Panc1 (cell line): ENCODE results near the gene CLSTN2. TPM values are rescaled to one million over a fixed set of nuclear protein-coding genes. Genes with fewer than 3 reads are reported as not detected.

Experiments used
- ATAC-seq: fragments of 200-7000 bp; cut with Tn5 transposase; 2 replicates; pipeline ENCODE4 v1.9.1; 2020; ENCODE audit warnings: mild to moderate bottlenecking, moderate library complexity
- BruUV-seq: library from RNA; stranded (reverse); fragments of 400-500 nt; replicated peaks from 2 replicates; lab custom pipeline; 2021; lab: Mats Ljungman, UMichigan
- CTCF ChIA-PET: fragments of 300-600 bp; sonication (Branson Sonifier 250); formaldehyde crosslinking; loops from one replicate; lab custom pipeline; 2022; ENCODE audit warnings: antibody characterized with exemption; lab: Charles Lee
- POLR2A ChIA-PET: fragments of 300-600 bp; sonication (Branson Sonifier 250); formaldehyde crosslinking; loops from one replicate; lab custom pipeline; 2022; ENCODE audit warnings: antibody characterized with exemption; lab: Charles Lee
- DNase-seq: peaks from one replicate; pipeline ENCODE4 v3.0.0-alpha.2; 2010; ENCODE audit warnings: low read depth, low spot score
- H3K27ac ChIP-seq: 2 replicates; pipeline ENCODE4 v1.5.1; 2011; ENCODE audit warnings: mild to moderate bottlenecking, low read length, inconsistent platforms
- H3K27me3 ChIP-seq: fragments of 200-500 bp; sonication (Bioruptor generic); 2 replicates; pipeline ENCODE4 v1.6.0; 2014; ENCODE audit warnings: low read length, inconsistent platforms; ENCODE audit not compliant: control insufficient read depth, insufficient read depth
- H3K36me3 ChIP-seq: fragments of 200-500 bp; sonication (Bioruptor generic); 2 replicates; pipeline ENCODE4 v1.5.1; 2014; ENCODE audit warnings: inconsistent platforms, mild to moderate bottlenecking, low read length, moderate library complexity; ENCODE audit not compliant: control insufficient read depth, insufficient read depth
- H3K4me1 ChIP-seq: 2 replicates; pipeline ENCODE4 v1.5.1; 2011; ENCODE audit warnings: inconsistent platforms, mild to moderate bottlenecking, low read length, moderate library complexity; ENCODE audit not compliant: control insufficient read depth, insufficient read depth
- H3K4me3 ChIP-seq, 2 experiments: 2 replicates each; pipeline ENCODE4 v1.5.1; 2011 to 2012; ENCODE audit warnings: low read depth in 2 of 2, low read length in 2 of 2, mild to moderate bottlenecking in 2 of 2, inconsistent platforms in 1 of 2, moderate library complexity in 1 of 2
- H3K9me3 ChIP-seq: fragments of 200-500 bp; sonication (Bioruptor generic); 2 replicates; pipeline ENCODE4 v1.5.1; 2014; ENCODE audit warnings: low read depth, mild to moderate bottlenecking, inconsistent platforms, low read length, moderate library complexity; ENCODE audit not compliant: control insufficient read depth, insufficient read depth
- POLR2AphosphoS5 ChIP-seq: IDR thresholded peaks from 2 replicates; pipeline ENCODE4 v1.6.1; 2012; ENCODE audit warnings: mild to moderate bottlenecking, low read depth, low read length, moderate library complexity
- SIN3A ChIP-seq: IDR thresholded peaks from 2 replicates; pipeline ENCODE4 v1.6.1; 2012; ENCODE audit warnings: low read depth, mild to moderate bottlenecking, low read length, moderate library complexity, borderline replicate concordance; ENCODE audit not compliant: insufficient read depth
- TCF7L2 ChIP-seq: IDR thresholded peaks from 2 replicates; pipeline ENCODE4 v1.6.1; 2011; ENCODE audit warnings: mild to moderate bottlenecking, low read depth, low read length, inconsistent platforms
- in situ Hi-C: cut with HindIII; loops from 2 replicates; pipeline ENCODE4 v1.10.0; 2016; ENCODE audit warnings: low sequenced_read_pairs, low pct_unique_long_range_greater_than_20kb
- intact Hi-C: fragments of 100-400 bp; cut with micrococcal nuclease; formaldehyde crosslinking; loops from one replicate; pipeline ENCODE4 v1.10.0; 2022; ENCODE audit not compliant: unreplicated experiment
- total RNA-seq: library from RNA; stranded (reverse); gene quantifications from one replicate; pipeline ENCODE4 v1.2.1, GENCODE V29; 2021; ENCODE audit not compliant: unreplicated experiment
- TF ChIP-seq, protein P1 (sequence below): fragments of 450-650 bp; IDR thresholded peaks from 2 replicates; pipeline ENCODE4 v1.5.1; 2017; ENCODE audit warnings: mild to moderate bottlenecking
- TF ChIP-seq, protein P2 (sequence below), 2 experiments: IDR thresholded peaks; 2 replicates each; pipeline ENCODE4 v1.6.1; 2011 to 2012; ENCODE audit warnings: low read depth in 2 of 2, control low read depth in 1 of 2, low read length in 1 of 2, mild to moderate bottlenecking in 1 of 2, moderate library complexity in 1 of 2; ENCODE audit not compliant: insufficient read depth in 1 of 2

The CLSTN2 gene
- total RNA-seq, 1 experiment from 2014 or later = 0.03 TPM

DNA sequence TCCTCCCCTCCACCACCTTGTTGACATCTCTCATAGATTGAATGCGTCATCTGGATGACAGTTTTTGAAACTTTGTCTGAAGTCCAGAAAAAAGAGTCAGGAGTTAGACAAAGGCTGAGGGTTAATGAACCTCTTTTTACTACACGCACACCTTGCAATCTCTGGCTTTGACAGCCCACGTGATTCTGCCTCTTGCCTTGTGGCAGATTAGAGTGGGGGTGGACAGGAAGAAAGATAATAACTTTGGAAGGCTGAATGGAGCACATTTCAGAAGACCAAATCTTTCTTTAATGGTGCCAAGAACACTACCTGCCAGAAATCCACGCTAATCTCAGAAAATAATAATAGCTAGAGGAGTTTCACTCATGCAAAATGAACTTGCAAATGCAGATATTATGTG lies 415.0 kb downstream of the CLSTN2 start:
- Histone ChIP-seq H3K27me3 (no peaks in the 10 kb centered on the region), H3K27ac (no peak overlapping the region), H3K36me3 (no peaks in the 10 kb centered on the region), H3K9me3 (no peaks in the 10 kb centered on the region), H3K4me1 (no peaks in the 10 kb centered on the region), H3K4me3 (no peak overlapping the region)
- TF ChIP-seq, protein P1, sequence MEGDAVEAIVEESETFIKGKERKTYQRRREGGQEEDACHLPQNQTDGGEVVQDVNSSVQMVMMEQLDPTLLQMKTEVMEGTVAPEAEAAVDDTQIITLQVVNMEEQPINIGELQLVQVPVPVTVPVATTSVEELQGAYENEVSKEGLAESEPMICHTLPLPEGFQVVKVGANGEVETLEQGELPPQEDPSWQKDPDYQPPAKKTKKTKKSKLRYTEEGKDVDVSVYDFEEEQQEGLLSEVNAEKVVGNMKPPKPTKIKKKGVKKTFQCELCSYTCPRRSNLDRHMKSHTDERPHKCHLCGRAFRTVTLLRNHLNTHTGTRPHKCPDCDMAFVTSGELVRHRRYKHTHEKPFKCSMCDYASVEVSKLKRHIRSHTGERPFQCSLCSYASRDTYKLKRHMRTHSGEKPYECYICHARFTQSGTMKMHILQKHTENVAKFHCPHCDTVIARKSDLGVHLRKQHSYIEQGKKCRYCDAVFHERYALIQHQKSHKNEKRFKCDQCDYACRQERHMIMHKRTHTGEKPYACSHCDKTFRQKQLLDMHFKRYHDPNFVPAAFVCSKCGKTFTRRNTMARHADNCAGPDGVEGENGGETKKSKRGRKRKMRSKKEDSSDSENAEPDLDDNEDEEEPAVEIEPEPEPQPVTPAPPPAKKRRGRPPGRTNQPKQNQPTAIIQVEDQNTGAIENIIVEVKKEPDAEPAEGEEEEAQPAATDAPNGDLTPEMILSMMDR = no peak
- TF ChIP-seq, protein P2, sequence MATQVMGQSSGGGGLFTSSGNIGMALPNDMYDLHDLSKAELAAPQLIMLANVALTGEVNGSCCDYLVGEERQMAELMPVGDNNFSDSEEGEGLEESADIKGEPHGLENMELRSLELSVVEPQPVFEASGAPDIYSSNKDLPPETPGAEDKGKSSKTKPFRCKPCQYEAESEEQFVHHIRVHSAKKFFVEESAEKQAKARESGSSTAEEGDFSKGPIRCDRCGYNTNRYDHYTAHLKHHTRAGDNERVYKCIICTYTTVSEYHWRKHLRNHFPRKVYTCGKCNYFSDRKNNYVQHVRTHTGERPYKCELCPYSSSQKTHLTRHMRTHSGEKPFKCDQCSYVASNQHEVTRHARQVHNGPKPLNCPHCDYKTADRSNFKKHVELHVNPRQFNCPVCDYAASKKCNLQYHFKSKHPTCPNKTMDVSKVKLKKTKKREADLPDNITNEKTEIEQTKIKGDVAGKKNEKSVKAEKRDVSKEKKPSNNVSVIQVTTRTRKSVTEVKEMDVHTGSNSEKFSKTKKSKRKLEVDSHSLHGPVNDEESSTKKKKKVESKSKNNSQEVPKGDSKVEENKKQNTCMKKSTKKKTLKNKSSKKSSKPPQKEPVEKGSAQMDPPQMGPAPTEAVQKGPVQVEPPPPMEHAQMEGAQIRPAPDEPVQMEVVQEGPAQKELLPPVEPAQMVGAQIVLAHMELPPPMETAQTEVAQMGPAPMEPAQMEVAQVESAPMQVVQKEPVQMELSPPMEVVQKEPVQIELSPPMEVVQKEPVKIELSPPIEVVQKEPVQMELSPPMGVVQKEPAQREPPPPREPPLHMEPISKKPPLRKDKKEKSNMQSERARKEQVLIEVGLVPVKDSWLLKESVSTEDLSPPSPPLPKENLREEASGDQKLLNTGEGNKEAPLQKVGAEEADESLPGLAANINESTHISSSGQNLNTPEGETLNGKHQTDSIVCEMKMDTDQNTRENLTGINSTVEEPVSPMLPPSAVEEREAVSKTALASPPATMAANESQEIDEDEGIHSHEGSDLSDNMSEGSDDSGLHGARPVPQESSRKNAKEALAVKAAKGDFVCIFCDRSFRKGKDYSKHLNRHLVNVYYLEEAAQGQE (IDR thresholded peaks at IDR 0.05; ENCODE audit: insufficient read depth in 1 of 2, low read depth in 2 of 2, low read length in 1 of 2) = no peak
- TF ChIP-seq TCF7L2 (no peak), SIN3A (no peak), POLR2AphosphoS5 (no peak)
- no peak for ATAC-seq
- in situ Hi-C loops (no loop called here), intact Hi-C loops (no loop called here)
- no peak for DNase-seq
- ChIA-PET CTCF (no interaction called here), POLR2A (no interaction called here)
- no TSS peak for BruUV-seq

DNA sequence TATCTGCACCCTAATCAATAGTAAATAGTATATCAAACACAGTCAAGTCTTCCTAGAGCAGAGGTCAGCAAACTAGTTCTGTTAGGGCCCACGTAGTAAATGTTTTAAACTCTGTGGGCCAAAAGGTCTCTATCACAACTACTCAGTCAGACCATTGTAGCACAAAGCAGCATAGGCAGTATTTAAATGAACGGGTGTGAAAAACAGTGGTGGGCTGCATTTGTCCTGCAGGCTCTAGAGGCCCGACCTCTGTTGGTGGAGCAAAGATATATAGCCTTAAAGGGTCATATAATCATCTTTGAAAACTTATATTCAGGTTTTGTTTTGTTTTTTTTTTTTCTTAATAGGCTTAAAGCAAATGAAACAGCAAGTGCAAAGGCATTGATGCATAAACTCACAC lies 416.5 kb downstream of the CLSTN2 start:
- ChIA-PET CTCF (no interaction called here), POLR2A (no interaction called here)
- Histone ChIP-seq H3K36me3 (no peaks in the 10 kb centered on the region), H3K4me1 (no peaks in the 10 kb centered on the region), H3K27me3 (no peaks in the 10 kb centered on the region), H3K27ac (no peak overlapping the region), H3K4me3 (no peak overlapping the region), H3K9me3 (no peaks in the 10 kb centered on the region)
- no peak for DNase-seq
- BruUV-seq = no TSS peak
- no peak for TF ChIP-seq SIN3A
- TF ChIP-seq POLR2AphosphoS5 = no peak
- no peak for TF ChIP-seq TCF7L2
- TF ChIP-seq, protein P1 = no peak
- TF ChIP-seq, protein P2 (IDR thresholded peaks at IDR 0.05; ENCODE audit: insufficient read depth in 1 of 2, low read depth in 2 of 2, low read length in 1 of 2) = no peak
- intact Hi-C loops (no loop called here), in situ Hi-C loops (no loop called here)
- no peak for ATAC-seq
